IMR-90 (cell line): ENCODE data around the gene DCUN1D1. TPM values are rescaled to one million over a fixed set of nuclear protein-coding genes. Genes with fewer than 3 reads are reported as not detected.
A peak's percentile ranks its signal among the peaks of the same experiment; 100 is the strongest.

Experiments used
- ATAC-seq: fragments of 200-7000 bp; cut with Tn5 transposase; 2 replicates; pipeline ENCODE4 v1.9.1; 2020; ENCODE audit warnings: low read depth, mild to moderate bottlenecking, moderate library complexity
- BruUV-seq: library from RNA; stranded (reverse); fragments of 400-500 nt; replicated peaks from 2 replicates; lab custom pipeline; 2021; lab: Mats Ljungman, UMichigan
- CTCF ChIA-PET: fragments of 300-600 bp; formaldehyde crosslinking; extraction: SDS; loops from one replicate; lab custom pipeline; 2021; ENCODE audit warnings: antibody characterized with exemption; lab: Yijun Ruan, JAX
- POLR2A ChIA-PET: fragments of 300-600 bp; sonication (Branson Sonifier 250); formaldehyde crosslinking; loops from one replicate; lab custom pipeline; 2022; ENCODE audit warnings: antibody characterized with exemption; ENCODE audit not compliant: unreplicated experiment; lab: Charles Lee
- DNase-seq: peaks from one replicate; pipeline ENCODE4 v3.0.0; 2013
- H2AFZ ChIP-seq: replicated peaks from 2 replicates; pipeline ENCODE3; 2013; ENCODE audit warnings: low read length, mild to moderate bottlenecking; ENCODE audit not compliant: poor library complexity
- H2AK5ac ChIP-seq: 2 replicates; pipeline ENCODE4 v1.6.1; 2013; ENCODE audit warnings: low read depth, low read length, inconsistent platforms
- H2AK9ac ChIP-seq: replicated peaks from 2 replicates; pipeline ENCODE3; 2013; ENCODE audit warnings: mild to moderate bottlenecking, low read depth, low read length, moderate library complexity; ENCODE audit not compliant: poor library complexity
- H2BK120ac ChIP-seq: 2 replicates; pipeline ENCODE4 v1.6.1; 2013; ENCODE audit warnings: low read depth, low read length, inconsistent platforms
- H2BK15ac ChIP-seq: 3 replicates; pipeline ENCODE4 v1.6.1; 2013; ENCODE audit warnings: low read depth, low read length, inconsistent platforms
- H2BK20ac ChIP-seq: 2 replicates; pipeline ENCODE4 v1.6.1; 2013; ENCODE audit warnings: low read depth, mild to moderate bottlenecking, inconsistent platforms, low read length, moderate library complexity
- H2BK5ac ChIP-seq: 2 replicates; pipeline ENCODE4 v1.6.1; 2013; ENCODE audit warnings: mild to moderate bottlenecking, low read depth, low read length, inconsistent platforms; ENCODE audit not compliant: poor library complexity, severe bottlenecking
- H3K14ac ChIP-seq: replicated peaks from 2 replicates; pipeline ENCODE4 v1.6.1; 2013; ENCODE audit warnings: low read depth, low read length, inconsistent platforms
- H3K18ac ChIP-seq: 2 replicates; pipeline ENCODE4 v1.6.1; 2013; ENCODE audit warnings: low read depth, low read length, control low read depth
- H3K23ac ChIP-seq: 2 replicates; pipeline ENCODE4 v1.6.1; 2013; ENCODE audit warnings: low read depth, low read length, inconsistent platforms
- H3K27ac ChIP-seq: 2 replicates; pipeline ENCODE4 v1.5.1; 2013; ENCODE audit warnings: mild to moderate bottlenecking, control low read depth, low read length; ENCODE audit not compliant: insufficient read depth
- H3K27me3 ChIP-seq: 2 replicates; pipeline ENCODE4 v1.6.1; 2013; ENCODE audit warnings: low read length; ENCODE audit not compliant: control insufficient read depth, insufficient read depth
- H3K36me3 ChIP-seq: 2 replicates; pipeline ENCODE4 v1.6.1; 2013; ENCODE audit warnings: low read length, mixed read lengths; ENCODE audit not compliant: control insufficient read depth, insufficient read depth
- H3K4ac ChIP-seq: 2 replicates; pipeline ENCODE4 v1.6.1; 2013; ENCODE audit warnings: low read depth, low read length, inconsistent platforms
- H3K4me1 ChIP-seq: 2 replicates; pipeline ENCODE4 v1.6.1; 2013; ENCODE audit warnings: low read length, mixed read lengths; ENCODE audit not compliant: control insufficient read depth, insufficient read depth
- H3K4me2 ChIP-seq: 2 replicates; pipeline ENCODE4 v1.6.1; 2013; ENCODE audit warnings: low read depth, mild to moderate bottlenecking, control low read depth, low read length, moderate library complexity
- H3K4me3 ChIP-seq: 2 replicates; pipeline ENCODE4 v1.5.1; 2013; ENCODE audit warnings: low read depth, mild to moderate bottlenecking, control low read depth, low read length, moderate library complexity; ENCODE audit not compliant: insufficient read depth
- H3K56ac ChIP-seq: 2 replicates; pipeline ENCODE4 v1.6.1; 2013; ENCODE audit warnings: low read length, inconsistent platforms; ENCODE audit not compliant: insufficient read depth; ENCODE audit errors: extremely low read depth
- H3K79me1 ChIP-seq, 2 experiments: 2 replicates each; pipeline ENCODE4 v1.6.1; 2013; ENCODE audit warnings: low read length in 2 of 2, inconsistent platforms in 1 of 2, low read depth in 1 of 2
- H3K9ac ChIP-seq: 2 replicates; pipeline ENCODE4 v1.6.1; 2013; ENCODE audit warnings: low read depth, low read length, control low read depth
- H3K9me1 ChIP-seq: 2 replicates; pipeline ENCODE4 v1.6.1; 2013; ENCODE audit warnings: low read length, inconsistent platforms; ENCODE audit not compliant: insufficient read depth
- H3K9me3 ChIP-seq: 2 replicates; pipeline ENCODE4 v1.6.1; 2013; ENCODE audit warnings: low read length; ENCODE audit not compliant: control insufficient read depth, insufficient read depth
- H4K20me1 ChIP-seq: 2 replicates; pipeline ENCODE4 v1.6.1; 2013; ENCODE audit warnings: low read length, inconsistent platforms; ENCODE audit not compliant: insufficient read depth
- H4K5ac ChIP-seq: 2 replicates; pipeline ENCODE4 v1.6.1; 2013; ENCODE audit warnings: mild to moderate bottlenecking, low read depth, low read length, control low read depth
- H4K8ac ChIP-seq, 2 experiments: 2 replicates each; pipeline ENCODE4 v1.6.1; 2013; ENCODE audit warnings: low read depth in 2 of 2, low read length in 2 of 2, control low read depth in 1 of 2, inconsistent platforms in 1 of 2
- H4K91ac ChIP-seq: 2 replicates; pipeline ENCODE4 v1.6.1; 2013; ENCODE audit warnings: low read depth, low read length, inconsistent platforms; ENCODE audit not compliant: insufficient read depth
- CEBPB ChIP-seq: IDR thresholded peaks from 2 replicates; pipeline ENCODE4 v1.6.1; 2012; ENCODE audit warnings: low read depth, low read length, improper control_type of control experiment
- MAFK ChIP-seq: IDR thresholded peaks from 2 replicates; pipeline ENCODE4 v1.6.1; 2012; ENCODE audit warnings: low read depth, low read length, improper control_type of control experiment
- WGBS, 2 experiments: methylation state at CpG; one replicate each; pipeline versions ENCODE4 v1.1.5 to v1.1.7; 2013; ENCODE audit warnings: missing lambda C conversion rate in 2 of 2; ENCODE audit not compliant: insufficient read length in 1 of 2; ENCODE audit errors: extremely low coverage in 2 of 2; 5-methylcytosine and 5-hydroxymethylcytosine counted together
- dilution Hi-C: fragments of 300-500 bp; cut with HindIII; formaldehyde crosslinking; loops from one replicate; pipeline ENCODE4 v1.14.3; 2018; ENCODE audit warnings: low sequenced_read_pairs; ENCODE audit not compliant: unreplicated experiment
- in situ Hi-C: fragments of 300-500 bp; cut with MboI; formaldehyde crosslinking; loops from 3 replicates; pipeline ENCODE4 v1.14.3; 2019; ENCODE audit warnings: low sequenced_read_pairs, inconsistent platforms, mixed read lengths
- intact Hi-C: fragments of 100-400 bp; cut with micrococcal nuclease; formaldehyde crosslinking; loops from 2 replicates; pipeline ENCODE4 v1.10.0; 2022
- polyA plus RNA-seq, 3 experiments: library from polyadenylated mRNA; depleted of rRNA; stranded (reverse); fragments of >200 nt; gene quantifications; 2 replicates each; pipeline ENCODE4 v1.2.3, GENCODE V29; 2012; ENCODE audit warnings: low replicate concordance in 1 of 3
- total RNA-seq: library from RNA; depleted of rRNA; stranded (reverse); fragments of >200 nt; gene quantifications from 2 replicates; pipeline ENCODE4 v1.2.3, GENCODE V29; 2012

DCUN1D1 gene
- total and polyA plus RNA-seq, 2 of the 4 experiments (the other 2 are of a cell fraction): 12.5 to 17.7 TPM

GRCh38 chr3:182964179-182964578, 16.2 kb downstream of the DCUN1D1 start:
- no peak overlapping the region for H3K18ac ChIP-seq
- H3K23ac ChIP-seq: no peak overlapping the region
- no peak overlapping the region for H2BK5ac ChIP-seq
- H2AK5ac ChIP-seq: no peak overlapping the region
- ATAC-seq: no peak
- no peak overlapping the region for H2BK120ac ChIP-seq
- no peak overlapping the region for H3K4me3 ChIP-seq
- no peaks in the 10 kb centered on the region for H3K27me3 ChIP-seq
- no peaks in the 10 kb centered on the region for H3K9me3 ChIP-seq
- H3K36me3 ChIP-seq: peaks cover 4% of the 10 kb centered on the region; the same call in 1 of the 2 replicates
- peaks cover 10 to 35% of the 10 kb centered on the region in 2 experiments; a peak in 3 of 4 replicates for H3K79me1 ChIP-seq
- no peak overlapping the region for H2AK9ac ChIP-seq
- BruUV-seq: no TSS peak
- peaks cover 2% of the 10 kb centered on the region for H3K9me1 ChIP-seq
- H4K20me1 ChIP-seq: peaks cover 5% of the 10 kb centered on the region
- WGBS, 2 experiments: no CpG with 5 or more reads among the region's 1 CpG
- POLR2A ChIA-PET: no interaction called here
- H4K5ac ChIP-seq: no peak overlapping the region
- H4K8ac ChIP-seq: no peak overlapping the region
- H3K4ac ChIP-seq: no peak overlapping the region
- no peak for DNase-seq
- H3K14ac ChIP-seq: no peak overlapping the region
- H2AFZ ChIP-seq: no peak overlapping the region
- H2BK20ac ChIP-seq: no peak overlapping the region
- in situ Hi-C loops (no loop called here), intact Hi-C loops (no loop called here), dilution Hi-C loops (no loop called here)
- CTCF ChIA-PET: no interaction called here
- no peak overlapping the region for H2BK15ac ChIP-seq
- H4K91ac ChIP-seq: no peak overlapping the region
- no peak overlapping the region for H3K56ac ChIP-seq
- peak; percentile 84 for TF ChIP-seq MAFK
- no peak for TF ChIP-seq CEBPB
- peaks cover 10% of the 10 kb centered on the region for H3K4me1 ChIP-seq
- H3K27ac ChIP-seq: no peak overlapping the region
- no peak overlapping the region for H3K9ac ChIP-seq
- no peak overlapping the region for H3K4me2 ChIP-seq
